Cerebellar cortex (tissue), 1 donor: ENCODE measurements around the gene METTL25.
"Not testable (repeated sequence)": the region's sequence is repeated elsewhere in the genome, so short reads cannot be mapped to it uniquely, and the experiment has no call there.

ENCODE experiments used
- DNase-seq: peaks from one replicate; pipeline ENCODE4 v3.0.0-alpha.2; 2015; ENCODE audit warnings: low spot score

METTL25 gene

GRCh38 chr12:82358200-82359114, at the start of gene METTL25, which contains the start of gene CCDC59:
METTL25 (plus strand) TSS chr12:82358529; CDS start chr12:82358566, 37 bp downstream.
CCDC59 (minus strand) TSS chr12:82358387; CDS start chr12:82358376, 11 bp downstream.
- peak; percentile 98 for DNase-seq

GRCh38 chr12:82314406-82314892, 43.9 kb upstream of the METTL25 start:
- no peak for DNase-seq

- DNase-seq, result no peak
Observed at GRCh38 chr12:82319276-82319675, 39.1 kb upstream of the METTL25 start.

- DNase-seq, result no peak
Observed at GRCh38 chr12:82325540-82326336, 32.6 kb upstream of the METTL25 start.

GRCh38 chr12:82326905-82327503, 31.3 kb upstream of the METTL25 start:
- DNase-seq, result peak; percentile 25

GRCh38 chr12:82327861-82328260, 30.5 kb upstream of the METTL25 start:
- DNase-seq, result no peak

- no peak for DNase-seq
Observed at GRCh38 chr12:82329508-82329907, 28.8 kb upstream of the METTL25 start.

GRCh38 chr12:82350161-82350560, 8.2 kb upstream of the METTL25 start:
- DNase-seq, result no peak

- no peak for DNase-seq
Observed at GRCh38 chr12:82351390-82351789, 6.9 kb upstream of the METTL25 start.

- no peak for DNase-seq
Observed at GRCh38 chr12:82357340-82357739, 989 bp upstream of the METTL25 start.

- no peak for DNase-seq
Observed at GRCh38 chr12:82357845-82358199, 507 bp upstream of the METTL25 start.

GRCh38 chr12:82359115-82359478, 768 bp downstream of the METTL25 start:
- peak; percentile 40 for DNase-seq

GRCh38 chr12:82360834-82361233, 2.5 kb downstream of the METTL25 start:
- not testable (repeated sequence) for DNase-seq

- no peak for DNase-seq
Observed at GRCh38 chr12:82361461-82361915, 3.2 kb downstream of the METTL25 start.

- no peak for DNase-seq
Observed at GRCh38 chr12:82363990-82364389, 5.7 kb downstream of the METTL25 start.

- DNase-seq, result no peak
Observed at GRCh38 chr12:82366197-82366596, 7.9 kb downstream of the METTL25 start.

GRCh38 chr12:82375201-82375600, 16.9 kb downstream of the METTL25 start:
- no peak for DNase-seq

GRCh38 chr12:82378997-82379396, 20.7 kb downstream of the METTL25 start:
- no peak for DNase-seq

- peak; percentile 21 for DNase-seq
Observed at GRCh38 chr12:82383930-82384552, 25.7 kb downstream of the METTL25 start.

GRCh38 chr12:82398879-82399278, 40.5 kb downstream of the METTL25 start:
- no peak for DNase-seq

GRCh38 chr12:82400819-82401218, 42.5 kb downstream of the METTL25 start:
- no peak for DNase-seq

- no peak for DNase-seq
Observed at GRCh38 chr12:82406651-82407050, 48.3 kb downstream of the METTL25 start.
